Measurements from ENCODE around the gene CHD9.

- TF ChIP-seq CTCF (conservative IDR thresholded peaks at IDR 0.05): no peak
- no peak for TF ChIP-seq ZFX (IDR thresholded peaks at IDR 0.05)
Observed at GRCh38 chr16:53213542-53213941, 158.8 kb downstream of the CHD9 start.

Measured in C4-2B (cell line).